IMR-90 (cell line): ENCODE results near the gene A4GALT. TPM values are rescaled to one million over a fixed set of nuclear protein-coding genes. Genes with fewer than 3 reads are reported as not detected.
A peak's percentile ranks its signal among the peaks of the same experiment; 100 is the strongest.
"Not testable (repeated sequence)": the region's sequence is repeated elsewhere in the genome, so short reads cannot be mapped to it uniquely, and the experiment has no call there.

Source experiments
- ATAC-seq: fragments of 200-7000 bp; cut with Tn5 transposase; 2 replicates; pipeline ENCODE4 v1.9.1; 2020; ENCODE audit warnings: low read depth, mild to moderate bottlenecking, moderate library complexity
- BruUV-seq: library from RNA; stranded (reverse); fragments of 400-500 nt; replicated peaks from 2 replicates; lab custom pipeline; 2021; lab: Mats Ljungman, UMichigan
- CTCF ChIA-PET: fragments of 300-600 bp; formaldehyde crosslinking; extraction: SDS; loops from one replicate; lab custom pipeline; 2021; ENCODE audit warnings: antibody characterized with exemption; lab: Yijun Ruan, JAX
- POLR2A ChIA-PET: fragments of 300-600 bp; sonication (Branson Sonifier 250); formaldehyde crosslinking; loops from one replicate; lab custom pipeline; 2022; ENCODE audit warnings: antibody characterized with exemption; ENCODE audit not compliant: unreplicated experiment; lab: Charles Lee
- DNase-seq: peaks from one replicate; pipeline ENCODE4 v3.0.0; 2013
- H2AFZ ChIP-seq: replicated peaks from 2 replicates; pipeline ENCODE3; 2013; ENCODE audit warnings: low read length, mild to moderate bottlenecking; ENCODE audit not compliant: poor library complexity
- H2AK5ac ChIP-seq: 2 replicates; pipeline ENCODE4 v1.6.1; 2013; ENCODE audit warnings: low read depth, low read length, inconsistent platforms
- H2AK9ac ChIP-seq: replicated peaks from 2 replicates; pipeline ENCODE3; 2013; ENCODE audit warnings: mild to moderate bottlenecking, low read depth, low read length, moderate library complexity; ENCODE audit not compliant: poor library complexity
- H2BK120ac ChIP-seq: 2 replicates; pipeline ENCODE4 v1.6.1; 2013; ENCODE audit warnings: low read depth, low read length, inconsistent platforms
- H2BK15ac ChIP-seq: 3 replicates; pipeline ENCODE4 v1.6.1; 2013; ENCODE audit warnings: low read depth, low read length, inconsistent platforms
- H2BK20ac ChIP-seq: 2 replicates; pipeline ENCODE4 v1.6.1; 2013; ENCODE audit warnings: low read depth, mild to moderate bottlenecking, inconsistent platforms, low read length, moderate library complexity
- H2BK5ac ChIP-seq: 2 replicates; pipeline ENCODE4 v1.6.1; 2013; ENCODE audit warnings: mild to moderate bottlenecking, low read depth, low read length, inconsistent platforms; ENCODE audit not compliant: poor library complexity, severe bottlenecking
- H3K14ac ChIP-seq: replicated peaks from 2 replicates; pipeline ENCODE4 v1.6.1; 2013; ENCODE audit warnings: low read depth, low read length, inconsistent platforms
- H3K18ac ChIP-seq: 2 replicates; pipeline ENCODE4 v1.6.1; 2013; ENCODE audit warnings: low read depth, low read length, control low read depth
- H3K23ac ChIP-seq: 2 replicates; pipeline ENCODE4 v1.6.1; 2013; ENCODE audit warnings: low read depth, low read length, inconsistent platforms
- H3K27ac ChIP-seq: 2 replicates; pipeline ENCODE4 v1.5.1; 2013; ENCODE audit warnings: mild to moderate bottlenecking, control low read depth, low read length; ENCODE audit not compliant: insufficient read depth
- H3K27me3 ChIP-seq: 2 replicates; pipeline ENCODE4 v1.6.1; 2013; ENCODE audit warnings: low read length; ENCODE audit not compliant: control insufficient read depth, insufficient read depth
- H3K36me3 ChIP-seq: 2 replicates; pipeline ENCODE4 v1.6.1; 2013; ENCODE audit warnings: low read length, mixed read lengths; ENCODE audit not compliant: control insufficient read depth, insufficient read depth
- H3K4ac ChIP-seq: 2 replicates; pipeline ENCODE4 v1.6.1; 2013; ENCODE audit warnings: low read depth, low read length, inconsistent platforms
- H3K4me1 ChIP-seq: 2 replicates; pipeline ENCODE4 v1.6.1; 2013; ENCODE audit warnings: low read length, mixed read lengths; ENCODE audit not compliant: control insufficient read depth, insufficient read depth
- H3K4me2 ChIP-seq: 2 replicates; pipeline ENCODE4 v1.6.1; 2013; ENCODE audit warnings: low read depth, mild to moderate bottlenecking, control low read depth, low read length, moderate library complexity
- H3K4me3 ChIP-seq: 2 replicates; pipeline ENCODE4 v1.5.1; 2013; ENCODE audit warnings: low read depth, mild to moderate bottlenecking, control low read depth, low read length, moderate library complexity; ENCODE audit not compliant: insufficient read depth
- H3K56ac ChIP-seq: 2 replicates; pipeline ENCODE4 v1.6.1; 2013; ENCODE audit warnings: low read length, inconsistent platforms; ENCODE audit not compliant: insufficient read depth; ENCODE audit errors: extremely low read depth
- H3K79me1 ChIP-seq, 2 experiments: 2 replicates each; pipeline ENCODE4 v1.6.1; 2013; ENCODE audit warnings: low read length in 2 of 2, inconsistent platforms in 1 of 2, low read depth in 1 of 2
- H3K9ac ChIP-seq: 2 replicates; pipeline ENCODE4 v1.6.1; 2013; ENCODE audit warnings: low read depth, low read length, control low read depth
- H3K9me1 ChIP-seq: 2 replicates; pipeline ENCODE4 v1.6.1; 2013; ENCODE audit warnings: low read length, inconsistent platforms; ENCODE audit not compliant: insufficient read depth
- H3K9me3 ChIP-seq: 2 replicates; pipeline ENCODE4 v1.6.1; 2013; ENCODE audit warnings: low read length; ENCODE audit not compliant: control insufficient read depth, insufficient read depth
- H4K20me1 ChIP-seq: 2 replicates; pipeline ENCODE4 v1.6.1; 2013; ENCODE audit warnings: low read length, inconsistent platforms; ENCODE audit not compliant: insufficient read depth
- H4K5ac ChIP-seq: 2 replicates; pipeline ENCODE4 v1.6.1; 2013; ENCODE audit warnings: mild to moderate bottlenecking, low read depth, low read length, control low read depth
- H4K8ac ChIP-seq, 2 experiments: 2 replicates each; pipeline ENCODE4 v1.6.1; 2013; ENCODE audit warnings: low read depth in 2 of 2, low read length in 2 of 2, control low read depth in 1 of 2, inconsistent platforms in 1 of 2
- H4K91ac ChIP-seq: 2 replicates; pipeline ENCODE4 v1.6.1; 2013; ENCODE audit warnings: low read depth, low read length, inconsistent platforms; ENCODE audit not compliant: insufficient read depth
- FOS ChIP-seq: fragments of 150-350 bp; IDR thresholded peaks from 2 replicates; pipeline ENCODE4 v1.6.1; 2016; ENCODE audit warnings: low read depth, low read length
- NFE2L2 ChIP-seq: fragments of 150-350 bp; IDR thresholded peaks from 2 replicates; pipeline ENCODE4 v1.6.1; 2016; ENCODE audit warnings: low read depth, mild to moderate bottlenecking, low read length
- WGBS, 2 experiments: methylation state at CpG; one replicate each; pipeline versions ENCODE4 v1.1.5 to v1.1.7; 2013; ENCODE audit warnings: missing lambda C conversion rate in 2 of 2; ENCODE audit not compliant: insufficient read length in 1 of 2; ENCODE audit errors: extremely low coverage in 2 of 2; 5-methylcytosine and 5-hydroxymethylcytosine counted together
- dilution Hi-C: fragments of 300-500 bp; cut with HindIII; formaldehyde crosslinking; loops from one replicate; pipeline ENCODE4 v1.14.3; 2018; ENCODE audit warnings: low sequenced_read_pairs; ENCODE audit not compliant: unreplicated experiment
- in situ Hi-C: fragments of 300-500 bp; cut with MboI; formaldehyde crosslinking; loops from 3 replicates; pipeline ENCODE4 v1.14.3; 2019; ENCODE audit warnings: low sequenced_read_pairs, inconsistent platforms, mixed read lengths
- intact Hi-C: fragments of 100-400 bp; cut with micrococcal nuclease; formaldehyde crosslinking; loops from 2 replicates; pipeline ENCODE4 v1.10.0; 2022
- polyA plus RNA-seq, 3 experiments: library from polyadenylated mRNA; depleted of rRNA; stranded (reverse); fragments of >200 nt; gene quantifications; 2 replicates each; pipeline ENCODE4 v1.2.3, GENCODE V29; 2012; ENCODE audit warnings: low replicate concordance in 1 of 3
- total RNA-seq: library from RNA; depleted of rRNA; stranded (reverse); fragments of >200 nt; gene quantifications from 2 replicates; pipeline ENCODE4 v1.2.3, GENCODE V29; 2012

The A4GALT gene
- total and polyA plus RNA-seq, 2 of the 4 experiments (the other 2 are of a cell fraction): 1.6 to 6.1 TPM

DNA sequence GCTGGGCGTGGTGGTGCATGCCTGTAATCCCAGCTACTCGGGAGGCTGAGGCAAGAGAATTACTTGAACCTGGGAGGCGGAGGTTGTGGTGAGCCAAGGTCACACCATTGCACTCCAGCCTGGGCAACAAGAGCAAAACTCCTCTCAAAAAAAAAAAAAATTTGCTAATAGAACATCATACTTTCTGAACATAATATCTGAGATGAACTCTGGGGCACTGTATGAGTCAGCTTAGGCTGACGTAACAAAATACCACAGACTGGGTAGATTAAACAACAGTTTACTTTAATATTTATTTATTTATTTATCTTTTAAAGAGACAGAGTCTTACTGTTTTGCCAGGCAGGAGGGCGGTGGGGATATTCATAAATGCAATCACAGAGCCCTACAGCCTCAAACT lies 34.9 kb upstream of the A4GALT start:
- CTCF ChIA-PET: interaction anchor here (0.6 kb wide), 2 partner anchors 10 to 1012 kb away, joined by 4 read pairs; no protein-coding TSS in a partner anchor
- peaks cover 26% of the 10 kb centered on the region for H3K4me1 ChIP-seq
- H3K27ac ChIP-seq: peak overlapping the region; percentile 33

DNA sequence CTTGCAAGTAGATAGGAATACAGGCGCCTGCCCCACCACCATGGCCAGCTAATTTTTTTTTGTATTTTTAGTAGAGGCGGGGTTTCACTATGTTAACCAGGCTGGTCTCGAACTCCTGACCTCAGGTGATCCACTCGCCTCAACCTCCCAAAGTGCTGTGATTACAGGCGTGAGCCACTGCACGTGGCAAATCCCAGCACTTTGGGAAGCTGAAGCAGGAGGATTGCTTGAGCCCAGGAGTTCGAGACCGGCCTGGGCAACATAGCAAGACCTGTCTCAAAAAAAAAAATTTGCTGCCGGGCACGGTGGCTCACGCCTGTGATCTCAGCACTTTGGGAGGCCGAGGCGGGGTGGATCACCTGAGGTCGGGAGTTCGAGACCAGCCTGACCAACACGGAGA lies 34.5 kb upstream of the A4GALT start:
- H3K79me1 ChIP-seq, ATAC-seq, in situ Hi-C loops, H3K23ac ChIP-seq, H3K36me3 ChIP-seq, H3K18ac ChIP-seq, H4K20me1 ChIP-seq, H3K56ac ChIP-seq, H3K4me3 ChIP-seq, H2AK9ac ChIP-seq, H2AK5ac ChIP-seq, DNase-seq, H3K14ac ChIP-seq, H2AFZ ChIP-seq, H3K9me3 ChIP-seq, H3K4me2 ChIP-seq, H3K9ac ChIP-seq, dilution Hi-C loops, H3K27me3 ChIP-seq, H4K5ac ChIP-seq, BruUV-seq, H2BK15ac ChIP-seq, intact Hi-C loops, POLR2A ChIA-PET: not testable (repeated sequence)
- Histone ChIP-seq H2BK5ac (peak overlapping the region; percentile 42), H3K4me1 (peaks cover 26% of the 10 kb centered on the region), H4K91ac (peak overlapping the region; percentile 0; the same call in 1 of the 2 replicates), H3K27ac (peak overlapping the region; percentile 15; the same call in 1 of the 2 replicates), H4K8ac (peak overlapping the region in 1 of 2 experiments; percentile 55; a peak in 2 of 4 replicates), H3K9me1 (peaks cover 17% of the 10 kb centered on the region), H3K4ac (peak overlapping the region; percentile 34), H2BK120ac (peak overlapping the region; percentile 57), H2BK20ac (peak overlapping the region; percentile 65; the same call in 1 of the 2 replicates)
- 98% methylated on average over 4 of the region's 16 CpGs; no CpG with 5 or more reads in 1 of the 2 experiments for WGBS, 2 experiments
- CTCF ChIA-PET: interaction anchor here (0.6 kb wide), 1 partner anchor 1012 kb away, joined by 4 read pairs; no protein-coding TSS in a partner anchor

More for the DNA sequence above, 34.9 kb upstream of the A4GALT start:
- H3K27me3 ChIP-seq, H3K36me3 ChIP-seq, H3K23ac ChIP-seq, H3K9me3 ChIP-seq, H2AK9ac ChIP-seq, H3K56ac ChIP-seq, H3K4me3 ChIP-seq, dilution Hi-C loops, POLR2A ChIA-PET, in situ Hi-C loops, H3K79me1 ChIP-seq, H3K9ac ChIP-seq, H2AFZ ChIP-seq, intact Hi-C loops, BruUV-seq, H4K20me1 ChIP-seq: not testable (repeated sequence)
- ATAC-seq: peak; percentile 74
- Histone ChIP-seq H2BK120ac (peak overlapping the region; percentile 87), H4K5ac (peak overlapping the region; percentile 36), H2BK15ac (peak overlapping the region; percentile 99; the same call in 2 of the 3 replicates), H4K8ac (peak overlapping the region; percentile 55 to 86), H4K91ac (peak overlapping the region; percentile 91), H3K4me2 (peak overlapping the region; percentile 19; the same call in 1 of the 2 replicates), H2AK5ac (peak overlapping the region; percentile 60), H3K4ac (peak overlapping the region; percentile 93), H3K9me1 (peaks cover 17% of the 10 kb centered on the region), H2BK20ac (peak overlapping the region; percentile 98), H2BK5ac (peak overlapping the region; percentile 50), H3K14ac (peak overlapping the region; percentile 41; the same call in 1 of the 2 replicates), H3K18ac (peak overlapping the region; percentile 86)
- WGBS, 2 experiments: no CpG with 5 or more reads among the region's 5 CpGs
- TF ChIP-seq FOS (peak; percentile 78), NFE2L2 (0 out of 2 replicates have a peak, but pooled peaks have one; percentile 17)
- peak; percentile 92 for DNase-seq
